ENCODE measurements around the gene PGA5. TPM values are rescaled to one million over a fixed set of nuclear protein-coding genes. Genes with fewer than 3 reads are reported as not detected.

Gene PGA5
- total RNA-seq: not detected

GRCh38 chr11:61240875-61241274 lies at the start of gene PGA5:
Gene PGA5 (plus strand): TSS chr11:61241175. CDS start chr11:61241227, 52 bp downstream.

DNA sequence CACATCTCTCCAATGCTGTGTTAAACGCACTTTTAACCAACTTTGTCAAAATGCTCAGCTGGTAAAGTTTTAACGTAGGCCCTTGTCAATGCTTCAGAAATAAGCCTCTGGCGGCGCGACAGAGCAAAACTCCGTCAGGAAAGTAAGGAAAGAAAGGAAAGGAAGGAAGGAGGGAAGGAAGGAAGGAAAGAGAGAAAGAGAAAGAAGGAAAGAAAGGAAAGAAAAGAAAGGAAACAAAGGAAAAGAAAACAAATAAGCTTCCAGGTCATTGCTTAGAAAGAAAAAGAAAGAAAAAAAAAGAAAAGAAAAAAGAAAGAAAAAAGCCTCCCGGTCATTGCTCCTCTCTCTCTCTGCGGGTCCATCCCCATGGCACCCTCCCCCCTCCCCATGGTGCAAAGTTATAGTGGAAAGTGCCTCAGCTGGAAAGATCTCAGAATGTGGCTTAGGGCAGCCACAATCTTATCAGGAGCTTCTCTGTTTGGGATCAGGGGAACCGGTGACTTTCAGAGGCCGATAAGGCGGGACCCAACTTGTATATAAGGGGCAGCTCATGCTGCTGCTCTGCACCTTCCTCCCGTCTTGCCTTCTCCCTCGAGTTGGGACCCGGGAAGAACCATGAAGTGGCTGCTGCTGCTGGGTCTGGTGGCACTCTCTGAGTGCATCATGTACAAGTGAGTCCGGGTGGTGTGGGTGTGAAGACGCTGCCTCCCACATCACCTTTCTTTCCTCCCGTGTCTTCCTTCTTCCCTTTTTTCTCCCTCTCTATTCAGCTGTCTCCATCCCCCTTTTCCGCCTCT lies 37.8 kb upstream of the PGA5 start, which contains the start of gene PGA3:
Gene PGA3 (plus strand): TSS at position 566 of the 797 bp plus-strand sequence. CDS start 50 bp downstream, at position 616.

DNA sequence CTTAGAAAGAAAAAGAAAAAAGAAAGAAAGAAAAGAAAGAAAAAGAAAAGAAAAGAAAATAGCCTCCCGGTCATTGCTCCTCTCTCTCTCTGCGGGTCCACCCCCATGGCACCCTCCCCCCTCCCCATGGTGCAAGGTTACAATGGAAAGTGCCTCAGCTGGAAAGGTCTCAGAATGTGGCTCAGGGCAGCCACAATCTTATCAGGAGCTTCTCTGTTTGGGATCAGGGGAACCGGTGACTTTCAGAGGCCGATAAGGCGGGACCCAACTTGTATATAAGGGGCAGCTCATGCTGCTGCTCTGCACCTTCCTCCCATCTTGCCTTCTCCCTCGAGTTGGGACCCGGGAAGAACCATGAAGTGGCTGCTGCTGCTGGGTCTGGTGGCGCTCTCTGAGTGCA lies 18.9 kb upstream of the PGA5 start, which contains the start of gene PGA4:
Gene PGA4 (plus strand): TSS at position 301 of the 400 bp plus-strand sequence. CDS start 54 bp downstream, at position 355.

GRCh38 chr11:61294717-61295595 lies 54.0 kb downstream of the PGA5 start, which contains the start of gene VWCE:
Gene VWCE (minus strand): TSS chr11:61295316. CDS start chr11:61295037, 279 bp downstream.

Other genes with a start within 250 kb of the PGA5 start
- gene CD5, start 138.7 kb upstream of the PGA5 start, total RNA-seq: 0.77 TPM
- 12.5 TPM for gene VPS37C, start 79.7 kb upstream of the PGA5 start, total RNA-seq
- gene PGA3, start 37.7 kb upstream of the PGA5 start, total RNA-seq: not detected
- 1.1 TPM for gene PGA4, start 18.8 kb upstream of the PGA5 start, total RNA-seq
- 2.5 TPM for gene VWCE, start 54.1 kb downstream of the PGA5 start, total RNA-seq
- 266 TPM for gene DDB1, start 91.9 kb downstream of the PGA5 start, total RNA-seq
- 18.3 TPM for gene TKFC, start 92.1 kb downstream of the PGA5 start, total RNA-seq
- 16.7 TPM for gene CYB561A3, start 120.7 kb downstream of the PGA5 start, total RNA-seq
- gene TMEM138, start 121.2 kb downstream of the PGA5 start, total RNA-seq: 31.0 TPM
- 24.3 TPM for gene TMEM216, start 151.4 kb downstream of the PGA5 start, total RNA-seq
- gene CPSF7, start 188.8 kb downstream of the PGA5 start, total RNA-seq: 47.7 TPM
- 29.4 TPM for gene SDHAF2, start 188.9 kb downstream of the PGA5 start, total RNA-seq